Tibial nerve (tissue), 3 donors: ENCODE data around the gene DLG1.

Source experiments
- CTCF ChIP-seq, 5 experiments: fragments of 200-600 bp in 3 of 5; fragments of 450-650 bp in 2 of 5; sonication (generic) in 3 of 5; IDR thresholded peaks; one replicate each; pipeline ENCODE4 v1.5.1; 2016 to 2019; ENCODE audit warnings: antibody characterized with exemption in 5 of 5, mild to moderate bottlenecking in 3 of 5, moderate library complexity in 2 of 5
- POLR2A ChIP-seq, 2 donors: fragments of 450-650 bp; IDR thresholded peaks; one replicate each; pipeline ENCODE4 v1.6.1; 2017; ENCODE audit warnings: antibody characterized with exemption in 2 of 2, mild to moderate bottlenecking in 2 of 2, moderate library complexity in 2 of 2

DNA sequence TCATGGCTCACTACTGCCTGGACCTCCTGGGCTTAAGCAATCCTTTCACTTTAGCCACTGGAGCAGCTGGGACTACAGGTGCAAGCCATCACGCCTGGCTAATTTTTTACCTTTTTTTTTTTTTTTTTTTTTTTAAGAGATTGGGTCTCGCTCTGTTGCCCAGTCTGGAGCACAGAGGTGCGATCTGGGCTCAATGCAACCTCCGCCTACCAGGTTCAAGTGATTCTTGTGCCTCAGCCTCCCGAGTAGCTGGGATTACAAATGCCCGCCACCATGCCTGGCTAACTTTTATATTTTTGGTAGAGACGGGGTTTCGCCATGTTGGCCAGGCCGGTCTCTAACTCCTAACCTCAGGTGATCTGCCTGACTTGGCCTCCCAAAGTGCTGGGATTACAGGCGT lies 218.1 kb downstream of the DLG1 start:
- TF ChIP-seq CTCF (IDR thresholded peaks at IDR 0.05) (no peak), POLR2A (IDR thresholded peaks at IDR 0.05) (no peak)
